ENCODE results near the gene RADIL.

The RADIL gene

DNA sequence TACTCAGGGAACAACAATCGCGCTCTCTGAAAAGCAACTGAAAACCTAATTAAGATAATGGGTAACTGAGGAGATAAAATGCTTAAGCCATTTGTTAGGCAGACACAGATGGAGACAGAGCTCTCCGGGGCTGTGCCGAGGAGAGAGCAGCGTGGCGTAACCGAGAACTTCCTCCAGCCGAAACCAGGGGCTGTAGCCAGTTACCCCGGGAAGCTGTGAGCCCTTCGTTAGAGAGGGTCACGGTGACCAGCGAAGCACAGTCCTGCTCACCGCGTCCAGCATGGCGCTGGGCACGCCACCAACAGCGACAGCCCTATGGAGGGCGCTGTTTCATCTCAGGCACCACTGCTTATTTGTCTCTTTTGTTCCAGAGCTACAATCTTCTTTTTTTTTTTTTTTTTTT lies 37.8 kb downstream of the RADIL start:
- H3K9me3 ChIP-seq (ENCODE audit: insufficient read depth, low read depth, low read length) = no peaks in the 10 kb centered on the region
- H3K4me3 ChIP-seq (ENCODE audit: low read length) = 0 out of 2 replicates have a peak overlapping the region, but pooled peaks have one; percentile 6
- 78% methylated on average over 18 of the region's 18 CpGs for WGBS
- no peak overlapping the region for H3K27ac ChIP-seq (ENCODE audit: low read depth, low read length)
- H3K27me3 ChIP-seq (ENCODE audit: insufficient read depth, low read length) = no peaks in the 10 kb centered on the region
- no peak overlapping the region for H3K9ac ChIP-seq (ENCODE audit: low read depth, low read length)
- H3K4me1 ChIP-seq (ENCODE audit: insufficient read depth, low read length) = peaks cover 4% of the 10 kb centered on the region
- H3K36me3 ChIP-seq (ENCODE audit: insufficient read depth, low read length) = no peaks in the 10 kb centered on the region

GRCh38 chr7:4842319-4843064 lies 41.0 kb downstream of the RADIL start:
- Histone ChIP-seq H3K9ac (ENCODE audit: low read depth, low read length) (no peak overlapping the region), H3K4me3 (ENCODE audit: low read length) (no peak overlapping the region), H3K27me3 (ENCODE audit: insufficient read depth, low read length) (no peaks in the 10 kb centered on the region), H3K9me3 (ENCODE audit: insufficient read depth, low read depth, low read length) (no peaks in the 10 kb centered on the region), H3K27ac (ENCODE audit: low read depth, low read length) (no peak overlapping the region), H3K36me3 (ENCODE audit: insufficient read depth, low read length) (no peaks in the 10 kb centered on the region), H3K4me1 (ENCODE audit: insufficient read depth, low read length) (no peaks in the 10 kb centered on the region)
- 90% methylated on average over 22 of the region's 22 CpGs for WGBS

DNA sequence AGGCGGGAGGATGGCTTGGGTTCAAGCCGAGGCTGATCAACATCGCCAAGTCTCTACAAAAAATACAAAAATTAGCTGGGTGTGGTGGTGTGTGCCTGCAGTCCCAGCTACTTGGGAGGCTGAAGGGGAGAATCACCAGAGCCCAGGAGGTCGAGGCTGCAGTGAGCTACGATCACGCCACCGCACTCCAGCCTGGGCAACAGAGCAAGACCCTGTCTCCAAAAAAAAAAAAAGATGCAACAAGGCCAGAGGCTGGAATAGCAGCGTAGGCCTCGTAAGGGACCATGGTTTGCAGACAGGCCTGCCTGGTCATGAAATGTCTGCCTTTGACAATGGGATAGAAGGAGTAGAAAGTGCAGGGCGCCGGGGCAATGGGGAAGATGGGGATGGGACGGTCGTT lies 41.7 kb downstream of the RADIL start:
- H3K36me3 ChIP-seq (ENCODE audit: insufficient read depth, low read length) = no peaks in the 10 kb centered on the region
- H3K4me3 ChIP-seq (ENCODE audit: low read length) = no peak overlapping the region
- no peaks in the 10 kb centered on the region for H3K27me3 ChIP-seq (ENCODE audit: insufficient read depth, low read length)
- H3K9me3 ChIP-seq (ENCODE audit: insufficient read depth, low read depth, low read length) = no peaks in the 10 kb centered on the region
- H3K27ac ChIP-seq (ENCODE audit: low read depth, low read length) = no peak overlapping the region
- H3K4me1 ChIP-seq (ENCODE audit: insufficient read depth, low read length) = no peaks in the 10 kb centered on the region
- H3K9ac ChIP-seq (ENCODE audit: low read depth, low read length) = no peak overlapping the region
- WGBS = 95% methylated on average over 13 of the region's 13 CpGs

DNA sequence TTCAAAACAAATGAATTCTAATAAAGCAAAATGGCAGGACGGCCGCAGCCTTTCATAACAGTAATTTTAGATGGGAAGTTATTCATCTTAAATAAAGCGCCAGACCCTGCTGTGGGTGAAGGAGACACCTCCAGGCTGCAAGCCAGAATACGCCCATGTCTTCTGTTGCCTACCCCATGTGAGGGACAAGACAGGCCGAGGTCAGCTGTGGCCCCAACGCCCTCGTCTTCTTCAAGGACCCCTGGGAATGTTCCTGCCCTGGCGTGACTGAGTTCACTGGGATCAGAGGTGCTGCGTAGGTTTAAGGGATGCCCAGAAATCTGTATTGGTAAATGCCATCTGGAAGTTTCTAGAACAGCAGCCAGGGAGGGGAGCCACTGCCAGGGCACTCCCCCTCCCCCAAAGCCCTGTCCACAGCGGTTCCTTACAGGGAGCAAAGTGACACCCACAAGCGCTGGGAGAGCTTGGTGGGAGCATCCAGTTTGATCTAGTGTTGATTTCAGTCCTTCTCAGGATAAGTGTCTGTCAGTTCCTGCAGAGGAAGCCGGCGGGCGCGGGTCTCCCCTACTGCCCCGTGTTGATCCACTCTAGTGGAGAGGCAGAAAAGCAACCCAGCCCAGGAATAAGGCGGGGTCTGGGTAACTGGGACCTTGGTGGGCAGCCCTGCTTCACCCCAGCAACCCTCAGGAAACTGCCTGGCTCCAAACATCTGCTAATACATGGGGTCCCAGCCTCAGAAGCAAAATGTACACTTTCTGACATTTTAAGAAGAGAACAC lies 42.3 kb downstream of the RADIL start:
- Histone ChIP-seq H3K4me1 (ENCODE audit: insufficient read depth, low read length) (no peaks in the 10 kb centered on the region), H3K9ac (ENCODE audit: low read depth, low read length) (no peak overlapping the region), H3K27ac (ENCODE audit: low read depth, low read length) (no peak overlapping the region), H3K4me3 (ENCODE audit: low read length) (no peak overlapping the region), H3K36me3 (ENCODE audit: insufficient read depth, low read length) (no peaks in the 10 kb centered on the region), H3K27me3 (ENCODE audit: insufficient read depth, low read length) (no peaks in the 10 kb centered on the region), H3K9me3 (ENCODE audit: insufficient read depth, low read depth, low read length) (no peaks in the 10 kb centered on the region)
- 94% methylated on average over 17 of the region's 17 CpGs for WGBS

- WGBS = 94% methylated on average over 16 of the region's 16 CpGs
- Histone ChIP-seq H3K9ac (ENCODE audit: low read depth, low read length) (no peak overlapping the region), H3K27ac (ENCODE audit: low read depth, low read length) (no peak overlapping the region), H3K4me3 (ENCODE audit: low read length) (no peak overlapping the region), H3K27me3 (ENCODE audit: insufficient read depth, low read length) (no peaks in the 10 kb centered on the region), H3K36me3 (ENCODE audit: insufficient read depth, low read length) (no peaks in the 10 kb centered on the region), H3K9me3 (ENCODE audit: insufficient read depth, low read depth, low read length) (no peaks in the 10 kb centered on the region), H3K4me1 (ENCODE audit: insufficient read depth, low read length) (no peaks in the 10 kb centered on the region)
Observed at GRCh38 chr7:4840079-4840501, 43.4 kb downstream of the RADIL start.

- no peaks in the 10 kb centered on the region for H3K36me3 ChIP-seq (ENCODE audit: insufficient read depth, low read length)
- 96% methylated on average over 21 of the region's 21 CpGs for WGBS
- H3K27me3 ChIP-seq (ENCODE audit: insufficient read depth, low read length) = no peaks in the 10 kb centered on the region
- H3K4me1 ChIP-seq (ENCODE audit: insufficient read depth, low read length) = no peaks in the 10 kb centered on the region
- H3K4me3 ChIP-seq (ENCODE audit: low read length) = no peak overlapping the region
- no peak overlapping the region for H3K27ac ChIP-seq (ENCODE audit: low read depth, low read length)
- no peak overlapping the region for H3K9ac ChIP-seq (ENCODE audit: low read depth, low read length)
- H3K9me3 ChIP-seq (ENCODE audit: insufficient read depth, low read depth, low read length) = no peaks in the 10 kb centered on the region
Observed at GRCh38 chr7:4838626-4839334, 44.7 kb downstream of the RADIL start.

- H3K9me3 ChIP-seq (ENCODE audit: insufficient read depth, low read depth, low read length) = no peaks in the 10 kb centered on the region
- H3K4me3 ChIP-seq (ENCODE audit: low read length) = no peak overlapping the region
- 57% methylated on average over 30 of the region's 30 CpGs for WGBS
- no peaks in the 10 kb centered on the region for H3K4me1 ChIP-seq (ENCODE audit: insufficient read depth, low read length)
- H3K36me3 ChIP-seq (ENCODE audit: insufficient read depth, low read length) = no peaks in the 10 kb centered on the region
- H3K9ac ChIP-seq (ENCODE audit: low read depth, low read length) = no peak overlapping the region
- H3K27me3 ChIP-seq (ENCODE audit: insufficient read depth, low read length) = no peaks in the 10 kb centered on the region
- no peak overlapping the region for H3K27ac ChIP-seq (ENCODE audit: low read depth, low read length)
Observed at GRCh38 chr7:4837803-4838625, 45.5 kb downstream of the RADIL start.

GRCh38 chr7:4837041-4837802 lies 46.3 kb downstream of the RADIL start:
- no peaks in the 10 kb centered on the region for H3K36me3 ChIP-seq (ENCODE audit: insufficient read depth, low read length)
- no peak overlapping the region for H3K4me3 ChIP-seq (ENCODE audit: low read length)
- 89% methylated on average over 22 of the region's 22 CpGs for WGBS
- no peak overlapping the region for H3K9ac ChIP-seq (ENCODE audit: low read depth, low read length)
- H3K4me1 ChIP-seq (ENCODE audit: insufficient read depth, low read length) = no peaks in the 10 kb centered on the region
- H3K27ac ChIP-seq (ENCODE audit: low read depth, low read length) = no peak overlapping the region
- no peaks in the 10 kb centered on the region for H3K27me3 ChIP-seq (ENCODE audit: insufficient read depth, low read length)
- H3K9me3 ChIP-seq (ENCODE audit: insufficient read depth, low read depth, low read length) = no peaks in the 10 kb centered on the region

DNA sequence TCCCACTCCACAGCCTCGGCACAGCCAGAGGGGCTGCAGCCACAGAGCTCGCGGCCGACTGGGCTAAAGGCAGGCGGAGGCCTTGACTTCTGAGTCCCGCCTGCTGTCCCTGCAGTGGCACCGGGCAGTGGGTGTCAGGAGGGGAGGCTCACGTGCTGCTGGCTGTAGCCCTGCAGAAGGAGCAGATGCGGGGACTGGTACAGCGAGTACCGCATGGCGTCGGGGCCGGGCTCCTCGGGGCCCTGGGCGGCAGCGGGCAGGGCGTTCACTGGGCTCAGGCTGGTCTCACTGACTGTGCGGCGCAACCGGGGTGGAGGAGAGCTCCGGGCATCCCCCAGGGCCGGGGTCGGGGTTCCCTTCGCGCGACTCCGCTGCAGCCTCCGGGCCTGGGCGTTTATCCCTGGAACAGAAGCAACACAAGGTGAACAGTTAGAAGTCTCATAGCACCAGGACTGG lies 47.3 kb downstream of the RADIL start:
- WGBS = 94% methylated on average over 30 of the region's 30 CpGs
- H3K9ac ChIP-seq (ENCODE audit: low read depth, low read length) = no peak overlapping the region
- no peak overlapping the region for H3K27ac ChIP-seq (ENCODE audit: low read depth, low read length)
- no peaks in the 10 kb centered on the region for H3K27me3 ChIP-seq (ENCODE audit: insufficient read depth, low read length)
- H3K4me3 ChIP-seq (ENCODE audit: low read length) = no peak overlapping the region
- H3K4me1 ChIP-seq (ENCODE audit: insufficient read depth, low read length) = no peaks in the 10 kb centered on the region
- no peaks in the 10 kb centered on the region for H3K9me3 ChIP-seq (ENCODE audit: insufficient read depth, low read depth, low read length)
- H3K36me3 ChIP-seq (ENCODE audit: insufficient read depth, low read length) = no peaks in the 10 kb centered on the region
